ENCODE data around the gene UPK3B.
"Not testable (repeated sequence)": the region's sequence is repeated elsewhere in the genome, so short reads cannot be mapped to it uniquely, and the experiment has no call there.

UPK3B gene

DNA sequence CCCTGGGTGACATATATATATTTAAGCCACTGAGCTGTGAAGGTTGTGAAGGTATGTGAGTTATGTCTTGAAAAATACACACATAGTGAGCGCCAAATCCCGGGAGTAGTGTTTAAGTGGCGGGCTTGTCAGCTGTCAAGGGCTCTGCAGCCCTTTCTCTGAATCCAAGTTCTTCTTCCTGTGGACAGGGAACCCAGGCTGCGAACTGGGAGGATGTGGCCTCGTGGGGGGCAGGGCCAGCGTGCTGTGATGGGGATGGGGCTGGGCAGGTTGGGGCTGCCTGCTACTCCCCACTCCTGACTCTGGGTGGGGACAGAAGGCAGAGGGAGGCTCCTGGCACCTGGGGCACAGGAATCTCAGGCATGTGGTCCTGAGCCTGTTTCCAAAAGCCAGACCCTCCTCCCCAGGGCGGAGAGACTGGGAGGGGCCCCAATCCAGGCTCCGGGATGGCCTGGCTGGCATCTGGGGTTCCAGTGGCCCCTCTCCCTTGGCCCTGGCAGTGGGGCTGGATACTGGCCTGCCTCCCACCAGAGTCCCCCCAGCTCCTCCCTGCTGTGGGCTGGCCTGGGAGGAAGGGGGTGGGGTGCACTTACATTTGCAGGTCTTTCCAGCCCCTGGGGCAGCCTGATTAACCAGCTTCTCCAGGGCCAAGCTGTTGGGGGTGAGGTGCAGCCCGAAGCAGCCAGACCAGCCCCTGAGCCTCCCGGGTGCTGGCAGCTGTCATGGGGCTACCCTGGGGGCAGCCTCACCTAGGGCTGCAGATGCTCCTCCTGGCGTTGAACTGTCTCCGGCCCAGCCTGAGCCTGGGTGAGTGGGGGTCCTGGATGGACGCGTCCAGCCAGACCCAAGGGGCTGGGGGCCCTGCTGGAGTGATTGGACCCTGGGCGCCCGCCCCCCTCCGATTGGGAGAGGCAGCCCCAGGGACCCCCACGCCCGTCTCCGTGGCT lies at the start of gene UPK3B:
UPK3B (plus strand) TSS at position 622 of the 947 bp plus-strand sequence; CDS start at position 723, 101 bp downstream.
- no peak for ATAC-seq (replicated peaks; ENCODE audit: extremely low read depth, poor library complexity, severe bottlenecking)
- Mint-ChIP-seq H3K4me3 (no peak within 1 kb of the TSS), H3K36me3 (ENCODE audit: insufficient read depth) (peaks cover 2% of the 10 kb centered on the region), H3K4me1 (no peaks in the 10 kb centered on the region), H3K27ac (ENCODE audit: low read depth) (no peak within 1 kb of the TSS), H3K27me3 (no peaks in the 10 kb centered on the region), H3K9me3 (no peaks in the 10 kb centered on the region)
- no peak for DNase-seq (ENCODE audit: low spot score in 2 of 2)

DNA sequence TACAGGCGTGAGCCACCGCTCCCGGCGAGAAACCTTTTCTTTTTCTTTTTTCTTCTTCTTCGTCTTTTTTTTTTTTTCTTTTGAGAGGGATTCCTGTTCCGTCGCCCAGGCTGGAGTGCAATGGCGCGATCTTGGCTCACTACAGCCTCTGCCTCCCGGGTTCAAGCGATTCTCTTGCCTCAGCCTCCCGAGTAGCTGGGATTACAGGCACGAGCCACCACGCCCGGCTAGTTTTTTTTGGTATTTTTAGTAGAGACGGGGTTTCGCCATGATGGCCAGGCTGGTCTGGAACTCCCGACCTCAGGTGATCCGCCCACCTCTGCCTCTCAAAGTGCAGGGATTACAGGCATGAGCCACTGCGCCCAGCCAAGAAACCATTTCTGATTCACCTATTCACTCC lies 49.6 kb upstream of the UPK3B start:
- H3K9me3 Mint-ChIP-seq; H3K27me3 Mint-ChIP-seq; H3K4me1 Mint-ChIP-seq; H3K4me3 Mint-ChIP-seq; H3K36me3 Mint-ChIP-seq (ENCODE audit: insufficient read depth); H3K27ac Mint-ChIP-seq (ENCODE audit: low read depth); ATAC-seq (replicated peaks; ENCODE audit: extremely low read depth, poor library complexity, severe bottlenecking); DNase-seq (ENCODE audit: low spot score in 2 of 2): not testable (repeated sequence)

DNA sequence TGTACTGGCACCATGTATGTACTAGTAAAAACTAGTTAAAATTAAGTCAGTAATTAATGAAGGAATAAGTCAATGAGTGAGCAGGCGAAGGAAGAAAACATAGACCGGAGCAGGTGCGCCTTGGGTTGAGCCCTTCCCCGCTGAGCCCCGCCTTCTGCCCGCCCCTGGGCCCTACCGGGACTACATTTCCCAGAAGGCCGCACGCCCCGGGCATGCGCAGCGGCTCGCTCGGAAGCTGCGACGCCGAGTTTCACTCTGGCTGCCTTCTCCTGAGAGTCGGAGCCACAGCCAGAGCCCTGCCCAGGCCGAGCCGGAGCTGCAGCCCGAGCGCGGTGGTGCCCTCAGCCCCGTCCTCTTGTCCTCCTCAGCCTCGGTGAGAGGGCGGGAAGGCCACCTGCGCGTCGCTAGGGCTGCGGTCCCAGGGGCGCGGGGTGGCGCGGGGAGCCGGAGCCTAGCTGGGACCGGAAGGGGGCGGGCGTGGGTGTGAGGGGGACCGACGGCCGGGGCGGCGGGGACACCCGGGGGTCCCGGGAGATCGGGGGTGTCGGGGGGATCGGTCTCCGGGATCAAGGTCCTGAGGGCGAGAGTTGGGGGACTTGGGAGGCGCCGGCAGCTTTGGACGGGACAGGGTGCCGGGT lies 48.8 kb upstream of the UPK3B start, which contains the start of gene DTX2:
DTX2 (plus strand) TSS at position 246 of the 638 bp plus-strand sequence. CDS start 18,801 bp downstream, outside the sequence.
- ATAC-seq (replicated peaks; ENCODE audit: extremely low read depth, poor library complexity, severe bottlenecking) = peak; percentile 97
- not testable (repeated sequence) for H3K36me3 Mint-ChIP-seq (ENCODE audit: insufficient read depth); H3K27ac Mint-ChIP-seq (ENCODE audit: low read depth); H3K27me3 Mint-ChIP-seq; H3K4me1 Mint-ChIP-seq; H3K9me3 Mint-ChIP-seq
- H3K4me3 Mint-ChIP-seq = peak within 1 kb of the TSS; percentile 69
- DNase-seq (ENCODE audit: low spot score in 2 of 2) = peak in 1 of 2 donors; percentile 41

DNA sequence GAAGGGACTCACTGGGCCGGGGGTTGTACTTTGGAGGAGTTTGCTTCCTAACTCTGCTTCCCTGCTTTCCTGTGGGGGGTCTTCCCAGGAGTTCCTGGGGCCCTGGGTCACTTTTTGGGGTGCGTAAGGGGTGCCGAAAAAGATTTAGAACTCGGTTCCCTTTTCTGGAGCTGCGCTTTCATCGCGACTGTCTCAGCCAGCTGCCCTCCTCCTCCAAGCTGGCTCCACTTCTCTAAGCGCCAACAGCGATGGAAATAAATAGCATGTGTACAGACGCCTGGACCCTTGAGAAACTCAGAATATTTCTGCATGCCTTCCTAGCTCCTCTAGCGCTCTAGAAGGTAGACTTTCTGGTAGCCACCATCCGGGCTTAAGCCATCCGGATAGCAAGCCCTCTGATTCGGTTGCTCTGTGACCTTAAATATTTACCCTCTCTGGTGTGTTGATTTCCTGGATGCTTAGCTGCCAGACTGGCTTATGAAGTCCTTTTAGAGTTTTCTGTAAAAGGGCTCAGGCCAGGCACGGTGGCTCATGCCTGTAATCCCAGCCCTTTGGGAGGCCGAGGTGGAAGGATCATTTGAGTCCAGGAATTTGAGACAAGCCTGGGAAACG lies 48.0 kb upstream of the UPK3B start:
- H3K27me3 Mint-ChIP-seq; H3K27ac Mint-ChIP-seq (ENCODE audit: low read depth); H3K9me3 Mint-ChIP-seq; H3K36me3 Mint-ChIP-seq (ENCODE audit: insufficient read depth); H3K4me3 Mint-ChIP-seq; DNase-seq (ENCODE audit: low spot score in 2 of 2); H3K4me1 Mint-ChIP-seq: not testable (repeated sequence)
- peak; percentile 12 for ATAC-seq (replicated peaks; ENCODE audit: extremely low read depth, poor library complexity, severe bottlenecking)

DNA sequence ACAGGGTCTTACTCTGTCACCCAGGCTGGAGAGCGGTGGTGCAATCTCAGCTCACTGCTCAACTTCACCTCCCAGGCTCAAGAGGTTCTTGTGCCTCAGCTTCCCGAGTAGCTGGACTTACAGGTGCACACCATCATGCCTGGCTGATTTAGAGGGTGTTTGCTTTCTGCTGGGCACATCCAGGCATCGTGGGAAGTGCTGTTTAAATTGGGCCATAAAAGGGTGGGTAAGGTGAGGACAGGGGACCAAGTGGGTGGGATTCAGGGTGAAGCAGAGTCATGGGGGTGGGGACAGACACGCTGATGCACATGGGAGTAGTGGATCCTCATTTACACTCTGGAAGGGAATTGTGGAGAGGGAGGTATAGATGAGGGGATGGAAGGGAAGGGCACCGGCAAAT lies 45.4 kb upstream of the UPK3B start:
- ATAC-seq (replicated peaks; ENCODE audit: extremely low read depth, poor library complexity, severe bottlenecking); H3K36me3 Mint-ChIP-seq (ENCODE audit: insufficient read depth); H3K27me3 Mint-ChIP-seq; DNase-seq (ENCODE audit: low spot score in 2 of 2); H3K27ac Mint-ChIP-seq (ENCODE audit: low read depth); H3K4me1 Mint-ChIP-seq; H3K9me3 Mint-ChIP-seq: not testable (repeated sequence)
- peak overlapping the region; percentile 23 for H3K4me3 Mint-ChIP-seq

DNA sequence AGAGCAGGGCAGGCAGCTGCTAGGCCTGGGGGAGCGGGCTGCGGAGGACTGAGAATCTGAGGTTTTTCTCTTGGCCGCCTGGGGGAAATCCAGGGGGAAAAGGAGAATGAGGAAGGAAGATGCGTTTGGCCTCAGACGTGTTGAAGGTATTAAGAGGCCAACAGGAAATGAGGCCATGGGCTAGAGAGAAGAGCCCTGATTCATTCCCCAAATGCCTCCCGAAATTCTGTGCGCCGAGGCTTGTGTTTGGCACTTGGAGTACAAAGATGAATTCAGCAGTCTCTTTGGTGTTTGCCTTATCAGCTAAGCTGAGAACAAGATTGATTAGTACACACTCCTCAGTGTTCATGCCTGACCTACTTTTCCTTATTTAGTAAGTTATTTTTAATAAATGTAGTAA lies 44.4 kb upstream of the UPK3B start:
- H3K9me3 Mint-ChIP-seq; H3K4me3 Mint-ChIP-seq; H3K36me3 Mint-ChIP-seq (ENCODE audit: insufficient read depth); H3K27me3 Mint-ChIP-seq; ATAC-seq (replicated peaks; ENCODE audit: extremely low read depth, poor library complexity, severe bottlenecking); H3K4me1 Mint-ChIP-seq; H3K27ac Mint-ChIP-seq (ENCODE audit: low read depth); DNase-seq (ENCODE audit: low spot score in 2 of 2): not testable (repeated sequence)

DNA sequence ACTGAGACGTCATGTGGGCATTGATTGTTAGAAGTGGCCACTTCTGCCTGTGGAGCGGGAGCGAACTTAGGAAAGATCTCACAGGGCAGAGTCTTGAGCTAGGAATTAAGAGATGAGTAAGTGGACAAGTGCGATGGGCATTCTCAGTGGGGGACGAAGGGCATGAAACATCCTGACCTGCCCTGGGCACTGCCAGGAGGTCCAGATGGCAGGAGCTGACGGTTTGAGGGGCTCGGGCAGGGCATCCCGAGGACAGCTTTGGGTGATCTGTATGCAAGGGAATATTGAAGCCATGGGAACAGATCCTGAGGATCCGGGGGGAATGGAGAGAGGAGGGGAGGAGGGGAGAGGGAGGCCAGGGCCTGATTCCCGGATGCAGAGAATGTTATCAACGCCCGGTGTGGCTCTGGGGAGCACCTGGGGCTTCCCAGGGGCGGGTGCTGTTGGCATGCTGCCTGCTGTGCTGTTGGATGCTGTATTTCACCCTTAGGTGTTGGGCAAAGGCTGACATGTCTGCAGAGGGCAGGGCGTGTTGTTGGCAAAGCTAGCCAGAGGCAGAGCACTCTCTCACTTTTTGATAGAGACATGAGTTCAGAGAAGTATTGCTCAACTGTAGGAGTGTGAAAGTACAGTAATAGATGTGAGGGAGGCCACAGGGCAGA lies 42.5 kb upstream of the UPK3B start:
- not testable (repeated sequence) for ATAC-seq (replicated peaks; ENCODE audit: extremely low read depth, poor library complexity, severe bottlenecking); H3K27ac Mint-ChIP-seq (ENCODE audit: low read depth); H3K27me3 Mint-ChIP-seq; H3K36me3 Mint-ChIP-seq (ENCODE audit: insufficient read depth); H3K4me1 Mint-ChIP-seq; H3K4me3 Mint-ChIP-seq; DNase-seq (ENCODE audit: low spot score in 2 of 2); H3K9me3 Mint-ChIP-seq

DNA sequence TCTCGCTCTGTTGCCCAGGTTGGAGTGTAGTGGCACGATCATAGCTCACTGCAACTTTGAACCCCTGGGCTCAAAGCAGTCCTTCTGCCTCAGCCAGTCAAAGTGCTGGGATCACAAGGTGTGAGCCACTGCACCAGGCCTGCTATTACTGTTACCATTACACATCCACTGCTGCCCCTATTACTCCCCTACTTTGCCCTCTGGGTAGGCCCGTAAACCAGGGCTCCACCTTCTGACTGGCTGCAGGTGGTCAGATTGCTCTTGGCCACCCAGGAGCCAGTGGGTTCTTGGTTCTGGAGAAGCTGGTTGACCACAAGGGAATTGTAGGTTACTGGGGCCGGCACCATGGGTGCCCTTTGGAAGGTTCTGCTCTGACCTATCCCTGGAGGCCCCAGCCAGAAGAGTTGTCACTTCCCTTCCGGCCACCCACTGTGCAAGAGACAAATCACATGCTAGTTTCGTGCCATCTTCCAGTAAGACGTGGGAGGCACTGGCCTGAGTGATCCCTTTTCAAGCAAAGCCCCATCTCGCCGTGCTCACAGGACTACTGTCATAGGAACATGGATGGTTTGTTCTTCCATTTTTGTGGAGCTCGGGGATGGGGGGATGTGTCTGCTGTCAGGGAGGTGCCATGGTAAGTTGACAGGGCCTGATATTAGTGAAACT lies 38.7 kb upstream of the UPK3B start:
- not testable (repeated sequence) for DNase-seq (ENCODE audit: low spot score in 2 of 2); H3K4me3 Mint-ChIP-seq; H3K27ac Mint-ChIP-seq (ENCODE audit: low read depth); H3K9me3 Mint-ChIP-seq; H3K4me1 Mint-ChIP-seq; ATAC-seq (replicated peaks; ENCODE audit: extremely low read depth, poor library complexity, severe bottlenecking); H3K27me3 Mint-ChIP-seq; H3K36me3 Mint-ChIP-seq (ENCODE audit: insufficient read depth)

DNA sequence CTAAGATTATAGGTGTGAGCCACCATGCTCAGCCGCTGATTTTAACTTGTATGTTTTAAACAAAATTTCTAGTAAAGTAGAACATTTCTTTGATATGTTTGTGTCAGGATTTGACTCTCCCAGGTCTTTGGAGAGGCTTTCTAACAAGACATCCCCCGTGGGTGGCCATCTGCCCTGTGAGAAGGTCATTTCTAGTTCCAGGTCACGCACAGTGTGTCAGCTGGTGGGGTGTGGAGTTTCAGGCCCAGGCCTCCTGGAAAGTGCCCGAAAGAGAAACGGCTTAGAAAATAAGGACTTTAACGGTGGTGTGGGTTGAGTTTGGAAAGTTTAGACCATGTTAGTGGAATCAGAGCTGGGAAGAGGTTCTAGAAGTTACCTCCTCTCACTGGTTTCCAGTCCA lies 37.3 kb upstream of the UPK3B start:
- not testable (repeated sequence) for DNase-seq (ENCODE audit: low spot score in 2 of 2); H3K27ac Mint-ChIP-seq (ENCODE audit: low read depth); ATAC-seq (replicated peaks; ENCODE audit: extremely low read depth, poor library complexity, severe bottlenecking); H3K36me3 Mint-ChIP-seq (ENCODE audit: insufficient read depth); H3K9me3 Mint-ChIP-seq; H3K4me3 Mint-ChIP-seq; H3K4me1 Mint-ChIP-seq; H3K27me3 Mint-ChIP-seq

DNA sequence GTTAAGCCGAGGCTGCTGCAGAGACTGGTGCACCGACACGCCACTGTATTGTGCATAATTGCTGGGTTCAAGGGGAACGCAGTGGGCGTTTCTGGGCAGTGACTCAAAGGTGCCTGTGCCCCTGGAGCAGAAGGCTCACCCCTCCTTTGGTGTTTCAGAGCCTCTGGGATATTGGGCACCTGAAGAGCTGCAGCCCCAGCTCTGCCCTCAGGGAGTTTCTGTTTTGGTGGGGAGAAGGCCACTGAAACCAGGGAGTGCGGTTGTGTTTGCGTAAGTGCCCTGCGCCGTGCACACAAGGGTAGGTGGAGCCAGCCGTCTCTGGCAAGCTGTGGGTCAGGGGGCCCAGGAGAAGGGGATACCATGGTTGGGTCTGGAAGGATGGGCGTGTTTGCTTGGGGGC lies 34.1 kb upstream of the UPK3B start:
- H3K9me3 Mint-ChIP-seq; H3K36me3 Mint-ChIP-seq (ENCODE audit: insufficient read depth); H3K4me3 Mint-ChIP-seq; H3K27me3 Mint-ChIP-seq; DNase-seq (ENCODE audit: low spot score in 2 of 2); H3K4me1 Mint-ChIP-seq; ATAC-seq (replicated peaks; ENCODE audit: extremely low read depth, poor library complexity, severe bottlenecking): not testable (repeated sequence)
- peak overlapping the region; percentile 49 for H3K27ac Mint-ChIP-seq (ENCODE audit: low read depth)

DNA sequence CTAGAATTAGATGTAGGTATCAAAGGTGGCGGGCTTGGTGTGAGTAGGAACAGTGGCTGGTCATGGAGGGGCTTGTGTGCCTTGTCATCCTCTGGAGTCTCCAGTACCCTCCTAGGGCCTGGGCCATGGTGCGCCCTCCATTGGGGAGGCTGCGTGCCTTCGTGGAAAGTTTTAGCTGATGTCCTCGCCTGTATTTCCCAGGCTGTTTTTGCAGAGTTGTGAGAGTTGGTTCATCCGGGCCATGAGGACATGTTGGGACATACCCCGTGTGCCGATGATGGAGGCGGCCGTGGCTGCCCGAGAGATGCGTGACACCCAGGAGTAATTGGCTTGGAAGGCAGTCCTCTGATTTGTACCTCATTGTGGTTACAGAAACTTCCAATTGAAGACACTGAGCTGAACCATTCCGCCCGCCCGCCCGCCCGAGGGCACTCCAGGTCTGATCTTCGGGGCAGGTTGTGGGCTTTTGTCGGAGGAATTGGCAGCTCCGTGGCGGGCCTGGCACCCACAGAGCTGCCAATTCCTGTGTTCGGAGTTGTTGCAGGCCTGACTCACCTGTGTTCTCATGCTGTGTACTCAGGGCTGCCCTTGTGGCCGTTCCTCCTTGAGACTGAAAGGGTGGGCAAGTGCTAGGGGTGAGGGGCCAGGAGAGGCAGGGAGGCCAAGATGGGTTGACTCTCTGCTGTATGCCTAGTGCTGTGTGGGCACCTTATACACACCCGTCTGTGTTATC lies 33.4 kb upstream of the UPK3B start:
- not testable (repeated sequence) for H3K27me3 Mint-ChIP-seq

More for the DNA sequence above, 33.4 kb upstream of the UPK3B start:
- DNase-seq (ENCODE audit: low spot score in 2 of 2); H3K4me3 Mint-ChIP-seq; H3K9me3 Mint-ChIP-seq; ATAC-seq (replicated peaks; ENCODE audit: extremely low read depth, poor library complexity, severe bottlenecking); H3K4me1 Mint-ChIP-seq: not testable (repeated sequence)
- Mint-ChIP-seq H3K36me3 (ENCODE audit: insufficient read depth) (peaks cover 11% of the 10 kb centered on the region), H3K27ac (ENCODE audit: low read depth) (peak overlapping the region; percentile 49)
